ENCODE results near the gene OR14I1.

The OR14I1 gene

GRCh38 chr1:248710305-248710900 lies 7.8 kb upstream of the OR14I1 start:
- no peak overlapping the region for H2AK5ac ChIP-seq (ENCODE audit: low read length, severe bottlenecking)

GRCh38 chr1:248704606-248705005 lies 2.0 kb upstream of the OR14I1 start:
- no peak overlapping the region for H3K18ac ChIP-seq (ENCODE audit: low read depth in 1 of 2, low read length in 2 of 2)
- H4K8ac ChIP-seq (ENCODE audit: low read length): no peak overlapping the region
- H3K36me3 ChIP-seq (ENCODE audit: control insufficient read depth in 1 of 2, insufficient read depth in 2 of 2, low read depth in 1 of 2, low read length in 2 of 2): no peaks in the 10 kb centered on the region
- no peaks in the 10 kb centered on the region for H3K27me3 ChIP-seq (ENCODE audit: control insufficient read depth in 1 of 2, insufficient read depth in 1 of 2, low read length in 2 of 2)
- H3K9ac ChIP-seq (ENCODE audit: low read length): no peak overlapping the region
- WGBS: 50% methylated on average over 1 of the region's 2 CpGs
- H2AFZ ChIP-seq (ENCODE audit: low read depth, low read length): no peak overlapping the region
- H3K27ac ChIP-seq (ENCODE audit: low read length, poor library complexity, severe bottlenecking): no peak overlapping the region
- no peak overlapping the region for H2BK12ac ChIP-seq (ENCODE audit: low read length in 2 of 2)
- H3K23ac ChIP-seq (ENCODE audit: low read length in 2 of 2): no peak overlapping the region
- no peak overlapping the region for H2BK120ac ChIP-seq (ENCODE audit: low read depth, low read length)
- H2AK5ac ChIP-seq (ENCODE audit: low read length, severe bottlenecking): no peak overlapping the region
- no peaks in the 10 kb centered on the region for H3K4me1 ChIP-seq (ENCODE audit: control insufficient read depth, insufficient read depth, low read depth, low read length)
- H4K91ac ChIP-seq (ENCODE audit: low read length): no peak overlapping the region
- no peak overlapping the region for H2BK5ac ChIP-seq (ENCODE audit: low read depth, low read length, poor library complexity, severe bottlenecking)
- no peak overlapping the region for H3K4me3 ChIP-seq (ENCODE audit: insufficient read depth in 1 of 2, low read depth in 1 of 2, low read length in 2 of 2)
- DNase-seq: no peak
- H3K14ac ChIP-seq (ENCODE audit: low read length in 2 of 2): no peak overlapping the region
- H3K4ac ChIP-seq (ENCODE audit: low read depth in 1 of 2, low read length in 2 of 2): no peak overlapping the region
- no peak overlapping the region for H3K4me2 ChIP-seq (ENCODE audit: low read length, poor library complexity, severe bottlenecking)
- no peak overlapping the region for H2BK15ac ChIP-seq (ENCODE audit: low read depth, poor library complexity, severe bottlenecking)
- no peaks in the 10 kb centered on the region for H3K79me1 ChIP-seq (replicated peaks; ENCODE audit: low read length, poor library complexity, severe bottlenecking)
- H3K9me3 ChIP-seq (ENCODE audit: control insufficient read depth, low read length): peaks cover under 1% of the 10 kb centered on the region

More at GRCh38 chr1:248710305-248710900, 7.8 kb upstream of the OR14I1 start:
- no peak overlapping the region for H3K18ac ChIP-seq (ENCODE audit: low read depth in 1 of 2, low read length in 2 of 2)
- H2AFZ ChIP-seq (ENCODE audit: low read depth, low read length): no peak overlapping the region
- no peak for DNase-seq
- no peak overlapping the region for H4K91ac ChIP-seq (ENCODE audit: low read length)
- no peaks in the 10 kb centered on the region for H3K79me1 ChIP-seq (replicated peaks; ENCODE audit: low read length, poor library complexity, severe bottlenecking)
- no peaks in the 10 kb centered on the region for H3K27me3 ChIP-seq (ENCODE audit: control insufficient read depth in 1 of 2, insufficient read depth in 1 of 2, low read length in 2 of 2)
- H3K27ac ChIP-seq (ENCODE audit: low read length, poor library complexity, severe bottlenecking): no peak overlapping the region
- H3K4me2 ChIP-seq (ENCODE audit: low read length, poor library complexity, severe bottlenecking): no peak overlapping the region
- no peaks in the 10 kb centered on the region for H3K4me1 ChIP-seq (ENCODE audit: control insufficient read depth, insufficient read depth, low read depth, low read length)
- no peak overlapping the region for H3K23ac ChIP-seq (ENCODE audit: low read length in 2 of 2)
- no peak overlapping the region for H2BK5ac ChIP-seq (ENCODE audit: low read depth, low read length, poor library complexity, severe bottlenecking)
- peaks cover 35% of the 10 kb centered on the region for H3K9me3 ChIP-seq (ENCODE audit: control insufficient read depth, low read length)
- H3K4me3 ChIP-seq (ENCODE audit: insufficient read depth in 1 of 2, low read depth in 1 of 2, low read length in 2 of 2): no peak overlapping the region
- H3K36me3 ChIP-seq (ENCODE audit: control insufficient read depth in 1 of 2, insufficient read depth in 2 of 2, low read depth in 1 of 2, low read length in 2 of 2): no peaks in the 10 kb centered on the region
- no peak overlapping the region for H2BK120ac ChIP-seq (ENCODE audit: low read depth, low read length)
- WGBS: 69% methylated on average over 4 of the region's 4 CpGs
- no peak overlapping the region for H4K8ac ChIP-seq (ENCODE audit: low read length)
- H2BK15ac ChIP-seq (ENCODE audit: low read depth, poor library complexity, severe bottlenecking): no peak overlapping the region
- no peak overlapping the region for H3K9ac ChIP-seq (ENCODE audit: low read length)
- no peak overlapping the region for H2BK12ac ChIP-seq (ENCODE audit: low read length in 2 of 2)
- no peak overlapping the region for H3K4ac ChIP-seq (ENCODE audit: low read depth in 1 of 2, low read length in 2 of 2)
- H3K14ac ChIP-seq (ENCODE audit: low read length in 2 of 2): no peak overlapping the region

GRCh38 chr1:248703674-248704073 lies 1.1 kb upstream of the OR14I1 start:
- no peaks in the 10 kb centered on the region for H3K9me3 ChIP-seq (ENCODE audit: control insufficient read depth, low read length)
- DNase-seq: no peak
- no peak overlapping the region for H3K23ac ChIP-seq (ENCODE audit: low read length in 2 of 2)
- no peak overlapping the region for H3K14ac ChIP-seq (ENCODE audit: low read length in 2 of 2)
- H3K9ac ChIP-seq (ENCODE audit: low read length): no peak overlapping the region
- H2BK120ac ChIP-seq (ENCODE audit: low read depth, low read length): no peak overlapping the region
- H2BK5ac ChIP-seq (ENCODE audit: low read depth, low read length, poor library complexity, severe bottlenecking): no peak overlapping the region
- H3K18ac ChIP-seq (ENCODE audit: low read depth in 1 of 2, low read length in 2 of 2): no peak overlapping the region
- H3K27ac ChIP-seq (ENCODE audit: low read length, poor library complexity, severe bottlenecking): no peak overlapping the region
- H2BK15ac ChIP-seq (ENCODE audit: low read depth, poor library complexity, severe bottlenecking): no peak overlapping the region
- no peak overlapping the region for H2AK5ac ChIP-seq (ENCODE audit: low read length, severe bottlenecking)
- no peak overlapping the region for H4K91ac ChIP-seq (ENCODE audit: low read length)
- WGBS: 64% methylated on average over 1 of the region's 2 CpGs
- H3K79me1 ChIP-seq (replicated peaks; ENCODE audit: low read length, poor library complexity, severe bottlenecking): no peaks in the 10 kb centered on the region
- no peak overlapping the region for H3K4me2 ChIP-seq (ENCODE audit: low read length, poor library complexity, severe bottlenecking)
- no peak overlapping the region for H2AFZ ChIP-seq (ENCODE audit: low read depth, low read length)
- no peaks in the 10 kb centered on the region for H3K4me1 ChIP-seq (ENCODE audit: control insufficient read depth, insufficient read depth, low read depth, low read length)
- no peak overlapping the region for H4K8ac ChIP-seq (ENCODE audit: low read length)
- no peaks in the 10 kb centered on the region for H3K27me3 ChIP-seq (ENCODE audit: control insufficient read depth in 1 of 2, insufficient read depth in 1 of 2, low read length in 2 of 2)
- no peak overlapping the region for H3K4me3 ChIP-seq (ENCODE audit: insufficient read depth in 1 of 2, low read depth in 1 of 2, low read length in 2 of 2)
- H3K36me3 ChIP-seq (ENCODE audit: control insufficient read depth in 1 of 2, insufficient read depth in 2 of 2, low read depth in 1 of 2, low read length in 2 of 2): no peaks in the 10 kb centered on the region
- H3K4ac ChIP-seq (ENCODE audit: low read depth in 1 of 2, low read length in 2 of 2): no peak overlapping the region
- no peak overlapping the region for H2BK12ac ChIP-seq (ENCODE audit: low read length in 2 of 2)

GRCh38 chr1:248699099-248699498 lies 3.5 kb downstream of the OR14I1 start:
- Histone ChIP-seq H3K23ac (ENCODE audit: low read length in 2 of 2) (no peak overlapping the region), H3K27me3 (ENCODE audit: control insufficient read depth in 1 of 2, insufficient read depth in 1 of 2, low read length in 2 of 2) (no peaks in the 10 kb centered on the region), H3K36me3 (ENCODE audit: control insufficient read depth in 1 of 2, insufficient read depth in 2 of 2, low read depth in 1 of 2, low read length in 2 of 2) (no peaks in the 10 kb centered on the region), H4K8ac (ENCODE audit: low read length) (no peak overlapping the region), H3K79me1 (replicated peaks; ENCODE audit: low read length, poor library complexity, severe bottlenecking) (no peaks in the 10 kb centered on the region), H2BK5ac (ENCODE audit: low read depth, low read length, poor library complexity, severe bottlenecking) (no peak overlapping the region), H3K4me2 (ENCODE audit: low read length, poor library complexity, severe bottlenecking) (no peak overlapping the region), H2AFZ (ENCODE audit: low read depth, low read length) (no peak overlapping the region), H3K4me3 (ENCODE audit: insufficient read depth in 1 of 2, low read depth in 1 of 2, low read length in 2 of 2) (no peak overlapping the region), H3K9ac (ENCODE audit: low read length) (no peak overlapping the region), H2BK120ac (ENCODE audit: low read depth, low read length) (no peak overlapping the region), H3K4ac (ENCODE audit: low read depth in 1 of 2, low read length in 2 of 2) (no peak overlapping the region), H2BK15ac (ENCODE audit: low read depth, poor library complexity, severe bottlenecking) (no peak overlapping the region), H3K14ac (ENCODE audit: low read length in 2 of 2) (no peak overlapping the region), H3K18ac (ENCODE audit: low read depth in 1 of 2, low read length in 2 of 2) (no peak overlapping the region), H3K27ac (ENCODE audit: low read length, poor library complexity, severe bottlenecking) (no peak overlapping the region), H2BK12ac (ENCODE audit: low read length in 2 of 2) (no peak overlapping the region), H4K91ac (ENCODE audit: low read length) (no peak overlapping the region), H2AK5ac (ENCODE audit: low read length, severe bottlenecking) (no peak overlapping the region), H3K9me3 (ENCODE audit: control insufficient read depth, low read length) (no peaks in the 10 kb centered on the region), H3K4me1 (ENCODE audit: control insufficient read depth, insufficient read depth, low read depth, low read length) (no peaks in the 10 kb centered on the region)
- no peak for DNase-seq
- WGBS: 17% methylated on average over 1 of the region's 1 CpG
